GM12892 (cell line): ENCODE data around the gene CEP128.

Experiments
- POLR2A ChIP-seq: IDR thresholded peaks from 2 replicates; pipeline ENCODE4 v1.6.1; 2011; ENCODE audit warnings: low read depth, low read length, control low read depth
- POLR2AphosphoS5 ChIP-seq: IDR thresholded peaks from 2 replicates; pipeline ENCODE4 v1.6.1; 2011; ENCODE audit warnings: low read depth, low read length, control low read depth
- TAF1 ChIP-seq: IDR thresholded peaks from 2 replicates; pipeline ENCODE4 v1.6.1; 2011; ENCODE audit warnings: low read depth, mild to moderate bottlenecking, control low read depth, low read length, borderline replicate concordance

GRCh38 chr14:80776186-80776585, 165.4 kb downstream of the CEP128 start:
- TF ChIP-seq TAF1 (no peak), POLR2AphosphoS5 (no peak), POLR2A (no peak)
